HG03520 (cell line): ENCODE measurements around the gene HNRNPH3.

ENCODE experiments used
- ATAC-seq: cut with Tn5 transposase; IDR thresholded peaks from one replicate; pipeline ENCODE4 v1.9.1; 2021; ENCODE audit warnings: mild to moderate bottlenecking, moderate library complexity; ENCODE audit not compliant: unreplicated experiment

Gene HNRNPH3

GRCh38 chr10:68330852-68331454, 911 bp upstream of the HNRNPH3 start:
- no peak for ATAC-seq

GRCh38 chr10:68332259-68333057, 594 bp downstream of the HNRNPH3 start, which contains the start of gene PBLD:
Gene PBLD (minus strand): TSS chr10:68332928. CDS start chr10:68306844, 26,084 bp downstream.
- ATAC-seq: peak; percentile 7

- no peak for ATAC-seq
Measured at GRCh38 chr10:68333058-68333395, 1.2 kb downstream of the HNRNPH3 start.

- ATAC-seq: no peak
Measured at GRCh38 chr10:68333440-68334431, 1.9 kb downstream of the HNRNPH3 start.

- no peak for ATAC-seq
Measured at GRCh38 chr10:68334672-68335467, 3.0 kb downstream of the HNRNPH3 start.

GRCh38 chr10:68336754-68337351, 5.0 kb downstream of the HNRNPH3 start:
- no peak for ATAC-seq

GRCh38 chr10:68340358-68341080, 8.7 kb downstream of the HNRNPH3 start:
- ATAC-seq: no peak

- ATAC-seq: no peak
Measured at GRCh38 chr10:68342909-68343516, 11.1 kb downstream of the HNRNPH3 start.

GRCh38 chr10:68345621-68346020, 13.8 kb downstream of the HNRNPH3 start:
- no peak for ATAC-seq

GRCh38 chr10:68346774-68347173, 14.9 kb downstream of the HNRNPH3 start:
- no peak for ATAC-seq

- no peak for ATAC-seq
Measured at GRCh38 chr10:68348265-68348741, 16.4 kb downstream of the HNRNPH3 start.

- no peak for ATAC-seq
Measured at GRCh38 chr10:68353537-68353936, 21.7 kb downstream of the HNRNPH3 start.

- no peak for ATAC-seq
Measured at GRCh38 chr10:68359189-68359588, 27.3 kb downstream of the HNRNPH3 start.

- ATAC-seq: no peak
Measured at GRCh38 chr10:68362590-68362989, 30.7 kb downstream of the HNRNPH3 start.

GRCh38 chr10:68364101-68364886, 32.4 kb downstream of the HNRNPH3 start:
- ATAC-seq: no peak

- ATAC-seq: no peak
Measured at GRCh38 chr10:68365611-68366010, 33.7 kb downstream of the HNRNPH3 start.

GRCh38 chr10:68366600-68366999, 34.7 kb downstream of the HNRNPH3 start:
- ATAC-seq: no peak

GRCh38 chr10:68367121-68367520, 35.3 kb downstream of the HNRNPH3 start:
- no peak for ATAC-seq
